GM19328 (cell line): ENCODE results near the gene EIF3L.
A peak's percentile ranks its signal among the peaks of the same experiment; 100 is the strongest.

Experiments used
- ATAC-seq: cut with Tn5 transposase; IDR thresholded peaks from one replicate; pipeline ENCODE4 v1.9.1; 2021; ENCODE audit warnings: mild to moderate bottlenecking, moderate library complexity; ENCODE audit not compliant: unreplicated experiment

Gene EIF3L

DNA sequence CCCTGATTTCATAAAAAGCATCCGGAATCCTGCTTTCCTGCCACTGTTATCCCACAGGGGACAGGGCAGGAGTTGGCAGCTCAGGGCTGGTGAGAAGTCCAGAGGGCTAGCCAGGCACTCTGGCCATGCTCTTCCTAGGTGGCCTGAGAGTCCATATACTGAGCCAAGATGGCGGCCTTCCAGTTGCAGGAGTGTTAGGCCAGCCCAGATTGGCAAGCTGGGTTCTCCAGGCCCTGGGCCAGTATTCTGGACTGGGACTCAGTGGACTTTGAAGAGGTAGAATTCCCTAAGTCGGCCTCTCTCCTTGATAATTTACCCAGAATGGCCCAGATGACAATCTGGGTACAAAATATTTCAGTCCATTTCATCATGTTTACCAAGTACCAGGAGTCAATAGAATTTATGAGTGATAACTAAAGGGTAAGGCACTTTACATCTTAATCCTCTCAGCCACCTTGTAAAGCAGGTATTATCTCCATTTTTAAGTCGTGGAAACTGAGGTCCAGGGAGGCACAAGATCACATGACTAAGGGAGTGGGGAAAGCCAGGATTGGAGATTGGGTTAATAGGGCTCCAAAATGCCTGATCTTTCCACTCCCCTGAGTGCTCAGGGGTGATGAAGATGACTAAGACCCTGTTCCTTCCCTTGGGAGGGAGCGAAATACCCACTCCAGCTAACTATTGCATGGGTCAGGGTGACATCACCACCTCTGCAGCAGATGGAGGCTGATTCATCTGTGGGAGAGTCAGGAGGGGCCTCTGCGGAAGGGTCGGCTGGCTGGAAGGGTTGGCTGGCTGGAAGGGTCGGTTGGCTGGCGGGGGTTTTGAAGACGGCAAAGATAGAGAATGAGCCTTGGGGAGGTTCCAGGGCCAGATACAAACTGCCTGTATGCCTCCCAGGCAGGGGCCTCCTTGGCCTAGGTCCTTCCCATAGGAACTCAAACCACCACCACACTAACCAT is 55.6 kb downstream of the EIF3L start:
- no peak for ATAC-seq

DNA sequence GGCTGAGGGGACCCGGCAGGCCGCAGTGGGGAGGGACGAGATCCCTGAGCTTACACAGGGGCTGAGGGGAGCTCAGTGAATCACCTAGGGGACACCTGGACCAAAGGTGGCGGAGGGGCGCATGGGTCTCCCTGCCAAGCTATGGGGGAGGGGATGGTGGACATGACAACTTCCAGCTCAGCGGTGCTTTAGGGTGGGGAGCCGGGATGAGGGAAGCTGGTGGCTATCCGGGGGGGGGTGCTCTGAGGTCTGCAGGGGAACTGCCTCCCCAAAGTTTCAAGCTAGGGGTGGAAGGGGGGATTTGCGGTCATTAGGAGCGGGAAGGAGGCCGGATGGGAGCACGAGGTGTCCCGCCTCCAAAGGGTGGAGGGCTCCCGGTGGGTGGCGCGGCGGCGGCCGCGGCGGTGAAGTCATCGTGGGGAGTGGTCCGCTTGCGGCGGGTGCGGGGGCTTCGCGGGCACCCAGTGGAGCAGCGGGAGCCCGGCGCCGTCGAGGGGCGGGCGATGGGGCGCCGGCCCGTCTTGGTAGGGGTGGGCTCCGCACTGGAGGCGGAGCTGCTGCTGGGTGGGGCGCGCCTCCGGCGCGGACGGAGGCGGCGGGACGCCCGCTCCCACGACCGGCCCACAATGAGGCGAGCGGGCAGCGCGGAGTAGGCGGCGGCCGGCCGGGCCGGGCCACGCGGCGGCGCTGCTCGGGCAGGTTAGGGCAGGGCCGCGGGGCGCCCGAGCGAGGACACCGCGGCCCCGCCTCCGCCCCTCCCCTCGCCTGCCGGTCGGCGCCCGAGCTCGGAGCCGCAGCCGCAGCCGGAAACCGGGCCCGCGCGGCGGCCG is 56.5 kb downstream of the EIF3L start, which contains the start of gene MICALL1:
Gene MICALL1 (plus strand): TSS at position 764 of the 830 bp plus-strand sequence. CDS start 126 bp downstream, outside the sequence.
- peak; percentile 80 for ATAC-seq

DNA sequence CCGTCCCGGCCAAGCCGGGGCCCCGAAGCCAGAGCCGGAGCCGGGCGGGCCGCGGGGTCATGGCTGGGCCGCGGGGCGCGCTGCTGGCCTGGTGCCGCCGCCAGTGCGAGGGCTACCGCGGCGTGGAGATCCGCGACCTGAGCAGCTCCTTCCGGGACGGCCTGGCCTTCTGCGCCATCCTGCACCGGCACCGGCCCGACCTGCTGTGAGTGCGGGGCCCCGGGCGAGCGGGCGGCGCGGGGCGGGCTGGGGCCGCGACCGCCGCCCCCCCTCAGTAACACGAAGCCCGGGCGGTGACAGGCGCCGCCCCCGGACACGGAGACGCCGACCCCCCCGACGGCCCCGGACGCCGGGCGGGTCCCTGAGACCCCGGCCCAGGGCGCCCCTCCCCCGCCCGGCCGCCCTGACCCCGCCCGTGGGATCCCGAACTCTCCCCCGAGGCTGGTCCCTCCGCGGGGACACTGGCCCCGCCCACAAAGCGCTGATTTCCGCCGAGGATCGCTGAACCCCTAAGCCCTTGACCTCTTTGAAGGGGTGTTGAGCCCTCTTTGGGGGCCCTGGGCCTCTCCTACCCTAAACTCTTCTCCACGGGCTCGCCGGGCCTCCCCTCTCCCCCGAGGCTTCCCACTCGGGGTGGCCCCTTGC is 57.3 kb downstream of the EIF3L start:
- peak; percentile 32 for ATAC-seq

DNA sequence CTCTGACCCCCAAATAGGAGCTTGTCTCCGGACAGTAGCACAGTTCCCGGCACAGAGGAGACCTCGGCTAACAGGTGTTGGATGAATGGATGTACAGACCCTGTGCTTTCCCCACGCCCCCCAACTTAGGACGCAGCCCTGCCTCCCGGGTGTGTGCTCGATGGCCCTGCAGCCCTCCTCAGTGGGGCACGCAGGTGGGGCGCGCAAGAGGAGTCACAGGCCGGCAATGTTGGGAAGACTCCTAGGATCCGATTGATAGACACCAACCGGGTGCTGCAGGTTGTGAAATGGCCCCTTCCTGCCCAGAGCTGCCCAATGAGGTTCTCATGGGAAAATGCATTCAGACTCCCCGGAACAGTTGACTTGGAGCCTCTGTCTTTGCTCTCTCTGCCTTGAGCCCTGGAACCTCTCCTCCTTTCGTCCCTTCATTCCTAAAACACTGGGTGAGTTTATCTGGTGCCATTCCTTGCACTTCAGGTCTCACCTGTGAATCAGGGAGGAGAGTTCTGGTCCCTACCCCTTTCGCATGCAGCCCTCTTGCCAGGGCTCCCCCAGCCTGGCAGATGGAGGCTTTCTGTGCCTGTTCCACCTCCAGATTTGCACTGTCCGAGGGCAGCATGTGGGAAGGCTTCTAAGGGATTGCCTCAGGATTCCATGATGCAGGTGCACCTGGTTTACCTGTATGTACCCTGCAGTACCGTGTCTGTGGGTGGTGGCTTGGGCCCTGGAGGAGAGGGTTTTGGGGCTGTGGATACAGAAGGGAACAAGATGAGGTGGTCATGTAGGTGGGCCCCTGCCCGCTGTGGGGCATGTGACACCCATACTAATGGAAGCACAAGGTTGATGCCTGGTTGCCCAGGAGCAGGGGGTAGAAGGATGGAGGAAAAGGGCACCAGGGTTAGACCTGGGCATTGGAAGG is 58.1 kb downstream of the EIF3L start:
- no peak for ATAC-seq

DNA sequence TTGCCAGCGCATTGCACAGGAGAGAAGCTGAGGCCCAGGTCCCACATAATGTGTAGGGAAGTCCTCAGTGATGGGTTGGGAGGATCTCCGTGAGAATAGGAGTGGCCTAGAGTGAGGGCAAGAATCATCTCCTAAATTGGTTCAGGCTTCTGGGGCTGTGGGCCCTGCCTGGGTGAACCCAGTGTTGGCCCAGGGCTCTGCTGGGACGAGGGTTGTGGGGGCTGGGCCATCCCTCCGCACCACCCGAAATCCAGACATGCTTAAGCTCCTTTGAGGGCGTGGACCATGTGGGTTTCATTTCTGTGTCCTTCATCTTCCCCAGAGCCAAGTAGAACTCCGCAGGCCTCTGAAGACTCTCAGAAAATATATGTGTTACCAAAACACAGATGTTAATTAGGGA is 60.5 kb downstream of the EIF3L start:
- no peak for ATAC-seq

DNA sequence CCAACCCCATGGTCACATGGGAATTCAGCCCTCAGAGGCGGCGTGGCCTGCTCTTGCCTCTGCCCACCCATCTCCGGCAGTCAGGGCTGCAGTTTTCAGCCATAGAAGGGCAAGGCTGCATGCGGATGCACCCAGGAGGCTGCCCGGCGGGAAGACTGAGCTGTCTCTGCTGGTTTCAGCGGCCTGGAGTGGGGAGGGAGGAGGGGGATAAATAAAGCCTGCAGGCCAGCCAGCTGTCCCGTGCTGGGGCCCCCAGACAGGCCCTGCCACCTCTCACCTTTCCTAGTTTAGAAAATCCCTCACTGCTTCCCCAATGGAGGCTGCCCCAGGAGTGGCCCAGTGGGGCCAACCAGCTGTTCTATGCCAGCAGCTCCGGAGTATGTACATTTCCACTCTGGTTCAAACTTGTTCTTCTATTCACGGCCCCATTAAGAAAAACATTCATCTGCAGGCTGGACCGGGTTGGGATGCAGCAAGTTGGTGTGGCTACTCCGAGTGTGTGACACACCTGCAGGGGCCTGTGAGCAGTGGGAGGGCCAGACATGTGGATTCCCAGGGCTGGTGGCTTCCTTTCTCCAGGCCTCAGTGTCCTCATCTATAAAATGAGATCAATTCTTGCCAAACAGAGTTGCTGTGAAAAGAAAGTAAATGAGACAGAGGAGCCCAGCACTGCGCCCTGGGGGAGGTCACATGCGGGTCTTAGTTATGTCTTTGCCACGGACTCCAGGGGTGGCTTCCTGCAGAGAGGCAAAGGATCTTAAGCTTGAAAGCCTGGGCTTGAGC is 61.9 kb downstream of the EIF3L start:
- ATAC-seq: no peak

DNA sequence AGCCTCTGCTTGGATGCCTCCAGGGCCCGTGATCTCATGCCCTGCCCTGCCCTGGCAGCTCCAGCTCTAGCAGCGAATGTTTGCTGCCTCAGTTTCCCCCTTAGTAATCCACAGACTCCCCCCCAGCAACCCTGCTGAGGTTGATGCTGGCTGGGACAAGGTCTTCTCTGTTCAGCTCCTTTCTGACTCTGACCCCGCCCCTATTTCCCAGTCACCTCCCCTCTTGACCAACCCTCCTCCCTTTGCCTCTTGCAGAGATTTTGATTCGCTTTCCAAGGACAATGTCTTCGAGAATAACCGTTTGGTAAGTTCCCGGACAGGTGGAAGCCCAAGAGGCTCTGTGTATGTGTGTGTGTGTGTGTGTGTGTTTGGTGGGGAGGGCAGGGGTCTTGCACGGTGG is 62.5 kb downstream of the EIF3L start:
- ATAC-seq: no peak

DNA sequence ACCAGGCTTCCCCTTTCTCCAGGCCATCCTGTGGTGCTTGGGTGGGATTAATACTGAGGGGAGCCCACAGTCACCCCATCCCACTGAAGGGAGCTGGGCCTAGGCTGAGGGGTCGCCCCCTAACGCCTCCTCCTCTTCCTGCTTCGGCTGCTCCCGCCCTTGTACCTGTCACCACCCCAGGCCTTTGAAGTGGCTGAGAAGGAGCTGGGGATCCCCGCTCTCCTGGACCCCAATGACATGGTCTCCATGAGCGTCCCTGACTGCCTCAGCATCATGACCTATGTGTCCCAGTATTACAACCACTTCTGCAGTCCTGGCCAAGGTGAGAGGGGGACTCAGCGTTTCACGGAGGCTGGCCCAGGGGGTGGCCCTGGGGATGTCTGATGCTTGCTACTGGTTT is 63.0 kb downstream of the EIF3L start:
- ATAC-seq: no peak

DNA sequence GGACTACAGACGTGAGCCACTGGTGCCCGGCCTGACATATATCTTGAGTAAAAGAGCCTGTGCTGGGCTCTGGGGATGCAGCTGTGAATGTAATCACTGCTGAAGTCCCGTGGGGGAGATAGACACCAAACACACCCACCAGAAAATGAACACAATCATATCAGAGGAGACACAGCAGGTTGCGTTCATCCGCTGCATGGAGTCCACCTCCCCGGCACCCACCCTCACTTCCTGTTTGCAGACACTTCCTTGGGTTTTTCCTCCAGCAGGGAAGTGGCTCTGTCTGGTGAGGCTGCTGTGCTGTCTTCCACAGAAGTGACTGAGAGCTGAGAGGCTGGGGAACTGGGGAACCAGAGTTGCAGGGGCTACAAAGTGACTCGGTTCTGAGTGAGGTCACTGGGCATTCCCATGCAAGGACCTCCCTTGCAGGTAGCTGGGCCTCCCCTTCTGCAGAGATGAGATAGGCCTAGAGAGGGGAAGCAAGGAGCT is 64.1 kb downstream of the EIF3L start:
- ATAC-seq: no peak

DNA sequence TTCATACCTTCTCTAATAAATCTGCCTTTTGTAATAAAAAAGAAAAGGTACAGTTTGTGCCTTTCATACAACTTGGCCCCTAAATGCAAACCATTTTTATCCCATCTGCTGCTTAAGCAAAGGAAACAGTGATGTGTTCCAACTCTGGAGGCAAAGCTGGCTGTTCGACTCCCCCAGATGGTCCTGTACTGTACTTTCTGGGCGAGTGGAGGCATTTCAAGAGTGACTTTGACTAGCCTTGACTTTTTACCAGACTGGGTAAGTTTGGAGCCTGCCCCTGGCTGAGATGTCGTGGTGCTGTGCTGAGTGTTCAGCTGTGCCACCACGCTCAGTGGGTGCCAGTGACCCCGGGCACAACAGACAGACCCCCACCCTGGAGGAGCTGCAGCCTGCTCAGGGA is 67.1 kb downstream of the EIF3L start:
- no peak for ATAC-seq

DNA sequence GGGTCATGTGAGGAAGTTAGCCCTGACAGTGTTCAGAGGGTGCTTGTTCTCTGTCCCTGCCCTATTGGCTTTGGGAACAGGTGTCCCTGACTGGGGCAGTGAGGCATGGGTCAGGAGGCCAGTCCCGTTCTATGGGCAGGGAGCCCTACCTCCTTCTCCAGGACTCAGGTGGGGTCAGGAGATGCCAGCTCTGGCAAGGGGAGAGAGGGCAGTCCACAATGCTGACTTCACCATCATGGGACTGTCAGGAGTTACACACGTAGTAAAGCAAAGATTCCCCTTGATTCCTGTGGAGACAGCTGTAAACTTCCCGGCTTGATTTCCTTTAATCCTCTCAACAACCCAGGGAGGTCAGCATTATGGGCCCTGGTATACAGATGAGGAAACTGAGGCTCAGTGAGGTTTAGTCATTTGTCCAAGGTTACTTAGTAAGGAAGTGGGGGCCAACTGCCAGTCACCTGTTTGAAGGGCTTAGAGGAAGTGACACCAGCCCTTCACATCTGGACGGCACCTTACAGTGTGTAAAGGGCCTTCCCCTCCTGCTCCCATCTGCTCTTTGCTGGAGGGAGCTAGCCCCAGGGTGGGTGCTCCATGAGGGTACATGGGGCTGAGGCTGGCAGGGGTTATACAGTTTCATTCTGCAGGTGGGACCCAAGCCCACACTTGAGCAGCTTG is 68.8 kb downstream of the EIF3L start:
- ATAC-seq: no peak

DNA sequence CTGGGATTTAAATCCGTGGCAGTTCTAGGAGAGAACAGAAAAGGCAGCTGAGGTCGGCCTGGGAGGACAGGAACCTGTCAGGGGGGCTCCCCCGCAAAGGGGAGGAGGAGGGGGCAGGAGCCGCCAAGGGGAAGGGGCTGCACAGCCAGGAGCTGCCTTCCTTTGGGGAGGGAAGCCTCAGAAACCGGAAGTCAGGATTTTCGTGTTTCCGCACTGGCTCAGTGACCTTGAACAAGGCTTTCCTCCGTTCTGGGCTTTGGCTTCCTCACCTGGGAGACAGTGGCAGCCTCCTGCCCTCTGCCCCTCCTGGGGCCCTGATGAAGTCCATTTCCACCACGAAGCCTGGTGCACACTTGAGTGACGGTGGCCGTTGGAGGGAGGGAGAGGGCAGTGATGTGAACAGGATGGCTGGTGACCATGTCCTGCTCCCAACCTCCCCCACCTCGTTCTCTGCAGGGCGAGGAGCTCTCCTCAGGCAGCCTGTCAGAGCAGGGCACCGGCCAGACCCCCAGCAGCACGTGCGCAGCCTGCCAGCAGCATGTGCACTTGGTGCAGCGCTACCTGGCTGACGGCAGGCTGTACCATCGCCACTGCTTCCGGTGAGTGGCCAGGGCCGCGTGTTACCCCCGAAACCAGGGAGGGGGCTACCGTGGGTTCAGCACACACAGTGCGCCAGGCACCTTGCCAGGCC is 69.5 kb downstream of the EIF3L start:
- no peak for ATAC-seq

DNA sequence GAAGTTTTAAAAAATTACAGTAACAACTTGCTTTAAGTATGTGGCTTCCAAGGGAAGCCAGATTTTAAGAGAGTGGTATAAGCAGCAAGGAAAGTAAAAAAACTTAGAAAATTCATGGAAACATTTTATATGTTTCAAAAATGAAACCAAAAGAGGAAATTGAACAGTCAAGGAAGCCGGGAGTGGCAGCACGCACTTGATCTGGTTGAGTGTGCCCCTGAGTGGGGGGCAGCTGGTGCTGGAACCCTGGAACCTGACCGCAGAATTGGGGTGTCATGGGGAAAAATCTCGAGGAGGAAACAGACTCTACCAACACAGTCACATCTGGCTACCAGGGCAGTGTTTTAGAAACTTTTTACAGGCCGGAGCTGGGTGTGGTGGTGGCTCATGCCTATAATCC is 70.9 kb downstream of the EIF3L start:
- no peak for ATAC-seq

DNA sequence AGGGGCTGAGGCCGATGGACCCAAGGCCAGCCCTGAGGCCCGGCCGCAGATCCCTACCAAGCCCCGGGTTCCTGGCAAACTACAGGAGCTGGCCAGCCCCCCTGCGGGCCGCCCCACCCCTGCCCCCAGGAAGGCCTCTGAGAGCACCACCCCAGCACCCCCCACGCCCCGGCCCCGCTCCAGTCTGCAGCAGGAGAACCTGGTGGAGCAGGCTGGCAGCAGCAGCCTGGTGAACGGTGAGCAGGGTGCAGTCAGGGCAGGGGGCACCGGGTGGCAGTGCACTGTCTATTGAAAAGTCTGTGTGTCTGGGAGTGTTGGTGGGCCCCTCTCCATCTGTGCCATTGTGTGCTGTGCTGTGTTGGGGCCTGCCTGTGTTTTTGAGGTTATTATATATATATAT is 73.0 kb downstream of the EIF3L start:
- ATAC-seq: no peak

DNA sequence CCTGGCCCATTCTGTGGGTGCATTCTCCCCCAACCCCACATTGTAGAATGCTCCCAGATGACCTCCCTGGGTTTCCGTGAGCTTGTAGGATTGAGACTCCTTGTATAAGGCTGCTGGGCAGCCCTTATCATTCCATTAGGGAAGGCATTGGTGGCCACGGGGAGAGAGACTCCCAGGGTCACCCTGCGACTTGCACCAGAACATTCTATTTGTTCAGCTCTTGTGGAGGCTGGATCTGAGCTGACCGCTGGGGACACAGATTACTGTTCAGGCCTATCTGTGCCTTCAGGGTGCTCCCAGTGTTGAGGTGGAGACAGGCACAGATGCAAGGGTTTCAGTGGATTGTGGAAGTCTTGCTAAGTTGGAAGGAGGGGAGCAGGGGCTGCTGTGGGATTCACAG is 74.7 kb downstream of the EIF3L start:
- no peak for ATAC-seq

DNA sequence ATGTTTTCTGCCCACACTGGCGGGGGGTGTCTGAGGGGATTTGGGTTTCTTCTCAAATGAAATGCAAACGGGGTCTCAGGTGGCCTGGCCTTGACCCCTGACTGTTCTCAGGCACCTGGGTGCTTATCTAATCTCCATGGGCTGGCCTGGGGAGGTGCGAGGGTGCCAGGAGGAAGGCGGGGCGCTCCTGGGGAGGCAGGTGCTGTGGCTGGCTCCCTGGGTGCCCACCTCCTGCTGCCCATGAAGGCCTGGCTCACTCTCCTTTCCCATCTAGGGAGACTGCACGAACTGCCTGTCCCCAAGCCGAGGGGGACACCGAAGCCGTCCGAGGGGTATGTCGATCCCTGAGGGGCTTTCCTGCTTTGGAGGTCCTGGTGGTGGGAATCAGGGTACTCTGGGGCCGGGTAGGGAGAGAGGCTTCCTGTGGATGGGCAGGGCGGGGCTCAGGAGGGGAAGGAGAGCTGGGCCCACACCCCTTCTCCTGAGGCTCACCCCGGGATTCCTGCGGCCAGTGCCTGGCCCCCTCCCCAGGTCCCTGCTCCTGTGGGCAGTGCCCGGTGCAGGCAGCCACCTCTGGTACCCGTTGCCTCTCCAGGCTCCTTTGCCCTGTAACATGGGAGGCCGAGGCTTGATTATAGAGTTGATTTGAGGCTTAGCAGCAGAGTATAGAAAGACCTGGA is 75.3 kb downstream of the EIF3L start:
- ATAC-seq: no peak

DNA sequence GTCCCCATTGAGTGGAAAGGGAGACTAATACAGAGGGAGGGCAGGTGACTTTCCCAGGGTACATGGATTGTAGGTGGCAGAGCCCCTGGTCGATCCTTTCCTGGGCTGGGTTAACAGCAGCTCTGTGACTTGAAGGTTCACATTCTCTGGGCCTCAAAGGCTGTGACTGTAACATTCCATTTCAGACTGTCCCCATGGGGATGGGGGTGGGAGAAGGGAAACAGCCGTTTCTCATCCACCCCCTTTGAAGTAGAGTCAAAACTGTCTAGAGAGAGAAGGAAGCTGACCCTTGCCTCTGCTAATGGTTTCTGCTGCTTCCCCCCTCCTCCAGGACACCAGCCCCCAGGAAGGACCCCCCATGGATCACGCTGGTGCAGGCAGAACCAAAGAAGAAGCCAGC is 76.1 kb downstream of the EIF3L start:
- ATAC-seq: no peak

DNA sequence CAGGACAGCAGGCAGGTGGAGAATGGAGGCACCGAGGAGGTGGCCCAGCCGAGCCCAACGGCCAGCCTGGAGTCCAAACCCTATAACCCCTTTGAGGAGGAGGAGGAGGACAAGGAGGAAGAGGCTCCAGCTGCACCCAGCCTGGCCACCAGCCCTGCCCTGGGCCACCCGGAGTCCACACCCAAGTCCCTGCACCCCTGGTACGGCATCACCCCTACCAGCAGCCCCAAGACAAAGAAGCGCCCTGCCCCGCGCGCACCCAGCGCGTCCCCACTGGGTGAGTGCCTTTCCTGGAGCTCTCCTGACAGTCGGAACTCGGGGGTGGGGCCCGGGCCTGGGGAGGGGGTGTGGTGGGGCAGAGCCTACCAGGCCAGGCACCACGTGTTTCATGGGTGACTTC is 76.5 kb downstream of the EIF3L start:
- ATAC-seq: no peak
